ENCODE data around the gene PRELID3B.

DNA sequence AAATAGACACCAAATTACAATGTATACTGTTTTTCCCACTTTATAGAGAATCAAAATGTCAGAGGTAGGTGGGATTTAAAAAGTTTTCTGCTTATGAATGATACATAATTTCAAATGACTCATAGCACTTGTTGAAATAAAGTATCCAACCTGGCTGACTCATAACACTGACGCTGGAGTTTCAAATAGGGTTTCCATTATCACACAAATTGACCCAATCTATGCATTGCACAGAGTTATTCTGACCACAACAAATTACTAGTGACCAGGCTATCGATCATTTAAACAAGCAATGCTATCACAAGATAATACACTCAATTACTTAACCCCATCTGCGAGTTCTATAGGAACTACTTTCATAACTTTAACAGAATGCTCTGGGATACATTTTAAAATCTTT is 31.9 kb upstream of the PRELID3B start:
- TF ChIP-seq EZH2phosphoT487 (IDR thresholded peaks at IDR 0.05; ENCODE audit: borderline replicate concordance, low read length), result no peak
- TF ChIP-seq, protein P1, sequence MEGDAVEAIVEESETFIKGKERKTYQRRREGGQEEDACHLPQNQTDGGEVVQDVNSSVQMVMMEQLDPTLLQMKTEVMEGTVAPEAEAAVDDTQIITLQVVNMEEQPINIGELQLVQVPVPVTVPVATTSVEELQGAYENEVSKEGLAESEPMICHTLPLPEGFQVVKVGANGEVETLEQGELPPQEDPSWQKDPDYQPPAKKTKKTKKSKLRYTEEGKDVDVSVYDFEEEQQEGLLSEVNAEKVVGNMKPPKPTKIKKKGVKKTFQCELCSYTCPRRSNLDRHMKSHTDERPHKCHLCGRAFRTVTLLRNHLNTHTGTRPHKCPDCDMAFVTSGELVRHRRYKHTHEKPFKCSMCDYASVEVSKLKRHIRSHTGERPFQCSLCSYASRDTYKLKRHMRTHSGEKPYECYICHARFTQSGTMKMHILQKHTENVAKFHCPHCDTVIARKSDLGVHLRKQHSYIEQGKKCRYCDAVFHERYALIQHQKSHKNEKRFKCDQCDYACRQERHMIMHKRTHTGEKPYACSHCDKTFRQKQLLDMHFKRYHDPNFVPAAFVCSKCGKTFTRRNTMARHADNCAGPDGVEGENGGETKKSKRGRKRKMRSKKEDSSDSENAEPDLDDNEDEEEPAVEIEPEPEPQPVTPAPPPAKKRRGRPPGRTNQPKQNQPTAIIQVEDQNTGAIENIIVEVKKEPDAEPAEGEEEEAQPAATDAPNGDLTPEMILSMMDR (IDR thresholded peaks at IDR 0.05; ENCODE audit: low read depth, low read length, poor library complexity, severe bottlenecking), result no peak

Data from DOHH2 (cell line).